Activated CD8-positive, alpha-beta memory T cell treated with anti-CD3 and anti-CD28 coated beads, Interleukin-2, amount 50 U/mL, for 48 hours (primary cell): Measurements from ENCODE around the gene RNF214.
"Not testable (repeated sequence)": the region's sequence is repeated elsewhere in the genome, so short reads cannot be mapped to it uniquely, and the experiment has no call there.

Experiments used
- DNase-seq: peaks from one replicate; pipeline ENCODE4 v3.0.0-alpha.2; 2020

RNF214 gene

GRCh38 chr11:117198613-117199012 is 33.9 kb upstream of the RNF214 start:
- DNase-seq, result no peak

- DNase-seq, result no peak
Observed at GRCh38 chr11:117199053-117199915, 33.2 kb upstream of the RNF214 start, which contains the start of gene TAGLN. TSS of gene TAGLN (plus strand) at chr11:117199370. CDS start at chr11:117203014, 3,644 bp downstream.

- DNase-seq, result no peak
Observed at GRCh38 chr11:117199916-117200812, 32.3 kb upstream of the RNF214 start.

DNA sequence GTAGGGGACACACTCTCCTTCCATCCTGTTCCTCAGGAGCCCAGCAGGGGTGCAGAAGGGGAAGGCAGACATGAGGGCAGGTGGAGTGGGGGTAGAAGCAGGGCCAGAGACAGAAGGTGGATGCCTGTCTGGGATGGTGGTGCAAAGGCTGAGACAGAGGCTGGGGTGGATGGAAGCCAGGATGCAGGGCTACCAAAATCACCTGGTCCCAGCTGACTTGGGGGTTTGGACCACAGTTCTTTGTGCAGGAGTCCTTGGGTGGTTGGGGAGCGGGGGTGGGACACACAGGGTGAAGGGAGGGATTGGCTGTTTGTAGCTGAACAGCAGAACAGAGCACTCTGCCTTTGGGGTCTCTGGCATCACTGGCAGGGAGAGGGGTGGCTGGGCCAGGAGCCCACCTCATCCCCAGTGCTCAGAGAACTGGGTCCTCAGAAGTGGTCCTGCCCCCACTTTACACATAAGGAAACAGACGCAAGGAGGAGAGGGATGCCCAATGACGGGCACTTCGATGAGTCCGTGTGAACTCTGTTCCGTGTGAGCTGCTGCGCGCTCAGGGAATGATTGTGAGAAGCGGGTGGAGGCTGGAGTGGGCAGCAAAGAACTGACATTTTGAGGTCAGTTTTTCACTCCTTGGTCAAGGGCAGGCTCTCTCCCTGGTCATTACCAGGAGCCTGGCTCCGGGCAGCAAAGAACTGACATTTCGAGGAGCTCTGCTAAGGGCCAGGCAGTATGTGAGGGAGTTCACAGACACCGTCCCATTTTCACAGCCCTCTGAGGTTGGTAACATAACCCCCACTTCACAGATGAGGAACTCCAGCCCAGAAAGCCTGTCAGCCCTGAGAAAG is 31.4 kb upstream of the RNF214 start:
- DNase-seq, result no peak

GRCh38 chr11:117201658-117202305 is 30.7 kb upstream of the RNF214 start:
- DNase-seq, result no peak

GRCh38 chr11:117202386-117203068 is 29.9 kb upstream of the RNF214 start:
- DNase-seq, result no peak

DNA sequence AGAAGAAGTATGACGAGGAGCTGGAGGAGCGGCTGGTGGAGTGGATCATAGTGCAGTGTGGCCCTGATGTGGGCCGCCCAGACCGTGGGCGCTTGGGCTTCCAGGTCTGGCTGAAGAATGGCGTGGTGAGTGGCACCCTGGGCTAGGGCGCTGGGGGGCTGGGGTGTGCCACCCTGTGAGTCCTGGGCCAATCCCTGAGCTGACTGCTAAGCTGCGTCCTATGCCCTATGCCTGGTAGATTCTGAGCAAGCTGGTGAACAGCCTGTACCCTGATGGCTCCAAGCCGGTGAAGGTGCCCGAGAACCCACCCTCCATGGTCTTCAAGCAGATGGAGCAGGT is 29.4 kb upstream of the RNF214 start:
- no peak for DNase-seq

DNA sequence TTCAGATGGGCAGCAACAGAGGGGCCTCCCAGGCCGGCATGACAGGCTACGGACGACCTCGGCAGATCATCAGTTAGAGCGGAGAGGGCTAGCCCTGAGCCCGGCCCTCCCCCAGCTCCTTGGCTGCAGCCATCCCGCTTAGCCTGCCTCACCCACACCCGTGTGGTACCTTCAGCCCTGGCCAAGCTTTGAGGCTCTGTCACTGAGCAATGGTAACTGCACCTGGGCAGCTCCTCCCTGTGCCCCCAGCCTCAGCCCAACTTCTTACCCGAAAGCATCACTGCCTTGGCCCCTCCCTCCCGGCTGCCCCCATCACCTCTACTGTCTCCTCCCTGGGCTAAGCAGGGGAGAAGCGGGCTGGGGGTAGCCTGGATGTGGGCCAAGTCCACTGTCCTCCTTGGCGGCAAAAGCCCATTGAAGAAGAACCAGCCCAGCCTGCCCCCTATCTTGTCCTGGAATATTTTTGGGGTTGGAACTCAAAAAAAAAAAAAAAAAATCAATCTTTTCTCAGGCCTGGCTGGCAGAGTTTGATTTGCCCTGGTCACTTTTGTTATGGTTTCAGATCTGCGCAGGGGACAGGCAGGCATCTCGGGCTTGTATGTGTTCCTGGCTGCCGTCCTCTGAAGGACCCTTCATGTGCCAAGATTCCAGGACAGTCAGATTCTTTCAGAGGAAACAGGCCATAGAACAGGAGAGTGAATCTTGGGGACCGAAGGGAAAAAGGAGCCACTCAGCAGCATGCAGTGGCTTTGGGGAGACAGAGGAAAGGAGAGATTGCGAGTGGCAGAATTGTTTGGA is 28.0 kb upstream of the RNF214 start:
- DNase-seq, result no peak

DNA sequence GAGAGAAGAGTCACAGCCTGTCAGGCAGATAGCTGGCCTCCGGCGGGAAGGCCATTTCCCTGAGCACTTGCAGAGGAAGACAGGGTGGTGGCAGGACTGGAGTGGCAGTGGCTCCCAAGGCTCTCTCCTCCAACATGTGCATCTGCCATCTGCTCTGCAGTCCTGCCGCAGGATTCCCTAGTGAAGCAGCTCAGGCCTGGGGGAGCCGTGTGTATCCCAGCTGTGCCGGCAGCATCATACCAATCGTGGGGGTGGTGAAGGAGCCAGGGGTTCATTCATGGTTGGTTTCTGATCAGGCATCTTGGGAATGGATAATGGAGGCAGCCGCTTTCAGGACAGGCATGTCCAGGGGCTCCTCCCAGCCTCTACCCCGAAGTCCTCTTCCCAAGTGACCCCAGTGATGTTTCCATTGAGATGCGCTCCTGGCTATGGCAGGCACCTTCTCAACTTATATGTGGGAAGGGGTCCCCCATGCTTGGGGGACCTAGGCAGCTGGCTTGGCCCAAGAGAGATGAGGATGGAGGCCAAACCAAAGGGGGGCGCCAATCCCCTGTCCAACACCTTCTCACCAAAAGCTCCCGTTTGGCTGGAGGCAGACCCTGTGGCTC is 27.2 kb upstream of the RNF214 start:
- DNase-seq, result no peak

GRCh38 chr11:117206111-117206510 is 26.4 kb upstream of the RNF214 start:
- DNase-seq, result not testable (repeated sequence)

- DNase-seq, result not testable (repeated sequence)
Observed at GRCh38 chr11:117206859-117207258, 25.6 kb upstream of the RNF214 start.

GRCh38 chr11:117207481-117207880 is 25.0 kb upstream of the RNF214 start:
- not testable (repeated sequence) for DNase-seq

DNA sequence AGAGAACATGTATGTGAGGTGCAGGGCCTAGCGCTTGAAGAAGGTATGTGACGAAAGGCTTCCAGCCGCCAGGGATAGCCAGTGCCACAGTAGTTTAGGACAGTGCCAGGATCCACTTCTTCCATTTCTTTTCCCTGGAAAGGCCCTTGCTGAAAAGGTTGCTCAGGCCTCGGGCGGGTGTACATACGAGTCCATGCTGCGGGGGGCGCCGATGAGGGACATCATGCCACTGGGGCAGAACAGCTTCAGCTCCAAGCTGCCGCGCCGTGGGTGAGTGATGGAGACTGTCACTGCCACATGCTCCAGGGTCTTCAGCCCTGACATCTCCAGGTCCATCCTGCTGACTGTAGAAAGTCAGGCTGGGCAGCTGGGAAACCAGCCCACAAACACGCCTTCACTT is 23.8 kb upstream of the RNF214 start:
- DNase-seq, result not testable (repeated sequence)

GRCh38 chr11:117209351-117210125 is 22.9 kb upstream of the RNF214 start:
- not testable (repeated sequence) for DNase-seq

GRCh38 chr11:117210620-117211019 is 21.9 kb upstream of the RNF214 start:
- DNase-seq, result no peak

DNA sequence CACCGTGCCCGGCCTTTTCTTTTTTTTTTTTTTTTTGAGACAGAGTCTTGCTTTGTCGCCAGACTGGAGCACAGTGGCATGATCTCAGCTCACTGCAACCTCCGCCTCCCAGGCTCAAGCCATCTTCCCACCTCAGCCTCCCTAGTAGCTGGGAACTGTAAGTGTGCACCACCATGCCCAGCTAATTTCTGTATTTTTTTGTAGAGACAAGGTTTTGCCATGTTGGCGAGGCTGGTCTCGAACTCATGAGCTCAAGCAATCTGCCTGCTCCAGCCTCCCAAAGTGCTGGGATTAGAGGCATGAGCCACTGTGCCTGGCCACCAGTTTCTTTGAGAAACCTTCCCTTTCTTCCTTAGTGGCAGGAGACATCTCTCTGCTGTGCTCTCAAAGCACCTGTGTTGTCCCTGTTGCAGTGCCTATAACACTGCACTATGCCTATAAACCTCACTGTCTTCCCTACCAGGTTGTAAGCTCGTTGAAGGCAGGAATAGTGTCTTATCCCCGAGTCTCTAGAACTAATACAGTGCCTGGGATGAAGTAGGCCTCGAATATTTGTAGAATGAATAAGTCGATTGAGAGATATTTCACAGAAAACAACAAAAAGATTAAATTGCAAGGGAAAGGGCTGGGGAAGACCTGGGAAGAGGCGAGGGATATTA is 19.6 kb upstream of the RNF214 start:
- no peak for DNase-seq

DNA sequence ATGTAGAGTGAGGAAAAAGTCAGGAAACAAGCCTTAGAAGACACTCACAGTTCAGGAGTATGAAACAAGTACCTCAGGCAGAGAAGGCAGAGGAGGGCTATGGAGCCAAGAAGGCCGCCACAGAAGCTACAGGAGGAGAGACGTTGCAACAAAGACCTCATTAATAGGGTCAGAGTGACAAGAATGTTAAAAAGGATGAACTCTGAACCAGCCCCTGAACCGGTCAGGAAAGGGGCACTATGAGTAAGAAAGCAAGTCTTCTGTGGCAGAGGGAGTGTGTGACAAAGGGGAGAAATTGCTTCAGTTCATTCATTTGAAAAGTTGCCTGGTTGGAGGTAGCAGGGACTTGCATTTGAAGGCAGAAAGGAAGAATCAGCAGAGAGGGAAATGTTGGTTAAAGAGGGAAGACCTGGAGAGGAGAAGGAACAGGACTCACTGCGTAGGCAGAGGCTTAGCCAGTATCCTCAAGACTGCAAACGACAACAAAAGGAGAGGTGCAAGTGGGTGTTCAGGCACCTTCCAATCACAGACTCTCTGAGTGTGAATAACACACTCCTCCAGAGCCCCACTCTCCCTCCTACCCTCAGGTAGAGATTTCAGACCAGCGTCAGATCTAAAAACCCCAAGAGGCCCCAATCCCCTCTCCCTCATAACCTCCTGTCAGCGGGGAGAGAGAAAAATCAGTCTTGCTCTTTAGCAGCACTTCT is 17.9 kb upstream of the RNF214 start:
- DNase-seq, result no peak
